GM18870 (cell line): ENCODE data around the gene ADAT1.

Experiments
- ATAC-seq: cut with Tn5 transposase; IDR thresholded peaks from one replicate; pipeline ENCODE4 v1.9.1; 2021; ENCODE audit warnings: moderate library complexity; ENCODE audit not compliant: unreplicated experiment

ADAT1 gene

GRCh38 chr16:75576384-75576811, 46.7 kb downstream of the ADAT1 start:
- peak; percentile 41 for ATAC-seq

DNA sequence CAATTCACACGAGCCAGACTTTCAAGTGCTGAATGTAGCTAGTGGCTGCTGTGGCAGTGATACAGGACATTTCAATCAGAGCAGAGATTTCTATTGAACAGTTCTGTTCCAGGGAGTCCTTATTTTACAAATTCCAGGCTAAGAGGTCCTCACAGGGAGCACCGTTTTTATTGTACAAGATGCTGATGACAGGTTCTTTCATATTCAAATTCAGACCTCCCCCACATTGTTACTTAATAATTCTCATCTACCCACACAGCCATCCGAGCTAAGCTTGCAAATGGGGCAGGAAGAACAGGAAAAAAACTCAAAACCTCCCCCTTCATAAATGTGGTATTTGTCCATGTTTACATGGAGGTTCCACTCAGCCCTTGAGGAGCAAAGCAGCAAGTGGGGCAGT, 47.1 kb downstream of the ADAT1 start:
- ATAC-seq = no peak

- ATAC-seq = no peak
These were observed 49.1 kb downstream of the ADAT1 start for GRCh38 chr16:75573955-75574354.

GRCh38 chr16:75572864-75573542, 50.1 kb downstream of the ADAT1 start:
- no peak for ATAC-seq

- no peak for ATAC-seq
These were observed 52.5 kb downstream of the ADAT1 start for GRCh38 chr16:75570396-75571065.

GRCh38 chr16:75567911-75568310, 55.2 kb downstream of the ADAT1 start:
- no peak for ATAC-seq

GRCh38 chr16:75566758-75567255, 56.3 kb downstream of the ADAT1 start:
- no peak for ATAC-seq

- peak; percentile 65 for ATAC-seq
These were observed 56.9 kb downstream of the ADAT1 start, which contains the start of gene GABARAPL2 for GRCh38 chr16:75566040-75566757. TSS of gene GABARAPL2 (plus strand) at chr16:75566379. CDS start at chr16:75566487, 108 bp downstream.

- no peak for ATAC-seq
These were observed 57.4 kb downstream of the ADAT1 start for GRCh38 chr16:75565640-75566039.

GRCh38 chr16:75559564-75560372, 63.3 kb downstream of the ADAT1 start:
- ATAC-seq = no peak

- ATAC-seq = no peak
These were observed 64.2 kb downstream of the ADAT1 start for GRCh38 chr16:75558846-75559401.

DNA sequence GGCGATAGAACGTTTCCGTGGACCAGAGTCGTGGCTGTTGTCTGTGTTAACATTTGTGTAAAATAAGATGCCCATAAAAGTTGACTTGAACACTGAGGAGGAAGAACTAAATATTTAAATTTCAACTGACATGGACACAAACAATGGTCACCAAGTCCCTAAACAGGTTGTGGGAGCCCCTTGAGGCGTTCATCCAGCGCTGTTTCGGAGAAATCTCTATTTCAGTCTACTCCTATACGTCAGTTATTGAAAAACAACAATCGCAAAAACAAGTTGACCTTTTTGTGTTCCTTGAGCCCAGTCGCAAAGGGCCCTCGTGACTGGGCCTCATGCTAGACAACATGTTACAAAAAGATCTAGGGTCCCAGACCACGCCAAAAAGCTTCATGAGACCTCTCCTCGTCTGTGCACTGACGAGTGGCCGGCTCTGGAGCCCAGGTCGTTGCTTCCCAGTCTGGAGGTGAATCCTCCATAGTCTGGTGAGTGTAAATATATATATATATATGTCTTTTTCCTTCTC, 66.6 kb downstream of the ADAT1 start:
- no peak for ATAC-seq

- peak; percentile 95 for ATAC-seq
These were observed 67.2 kb downstream of the ADAT1 start, which contains the start of gene TMEM231 for GRCh38 chr16:75555707-75556430. TSS of gene TMEM231 (minus strand) at chr16:75556252. CDS start at chr16:75556209, 43 bp downstream.

- no peak for ATAC-seq
These were observed 67.8 kb downstream of the ADAT1 start for GRCh38 chr16:75555213-75555706.

- ATAC-seq = no peak
These were observed 70.1 kb downstream of the ADAT1 start for GRCh38 chr16:75552951-75553350.

GRCh38 chr16:75550211-75550662, 72.8 kb downstream of the ADAT1 start:
- ATAC-seq = peak; percentile 81
